C4-2B (cell line): ENCODE measurements around the gene MLLT1.

Source experiments
- ZFX ChIP-seq: fragments of 450-650 bp; IDR thresholded peaks from 2 replicates; pipeline ENCODE4 v1.6.1; 2017
- TF ChIP-seq, protein P1 (sequence below): fragments of 450-650 bp; conservative IDR thresholded peaks from 2 replicates; pipeline ENCODE4 v1.5.1; 2017; ENCODE audit warnings: mild to moderate bottlenecking

DNA sequence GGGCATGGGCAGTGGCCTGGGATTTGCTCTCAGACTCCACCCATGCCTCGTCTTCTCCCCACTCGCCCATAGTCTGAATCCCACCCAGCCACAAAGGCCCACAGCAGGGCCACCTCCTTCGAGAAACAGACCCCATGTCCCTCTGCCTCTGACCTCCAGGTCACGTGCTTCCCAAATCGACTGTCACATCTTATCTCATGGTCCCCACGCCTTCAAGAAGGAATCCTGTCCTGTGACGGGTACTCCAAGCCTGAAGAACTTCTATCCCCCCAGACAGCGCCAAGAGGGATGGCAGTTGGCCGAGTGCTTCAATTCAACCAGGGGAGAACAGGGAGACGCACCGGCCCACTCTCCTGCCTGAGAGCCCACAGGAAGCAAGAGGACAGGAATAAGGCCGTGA, 16.5 kb downstream of the MLLT1 start:
- TF ChIP-seq, protein P1, sequence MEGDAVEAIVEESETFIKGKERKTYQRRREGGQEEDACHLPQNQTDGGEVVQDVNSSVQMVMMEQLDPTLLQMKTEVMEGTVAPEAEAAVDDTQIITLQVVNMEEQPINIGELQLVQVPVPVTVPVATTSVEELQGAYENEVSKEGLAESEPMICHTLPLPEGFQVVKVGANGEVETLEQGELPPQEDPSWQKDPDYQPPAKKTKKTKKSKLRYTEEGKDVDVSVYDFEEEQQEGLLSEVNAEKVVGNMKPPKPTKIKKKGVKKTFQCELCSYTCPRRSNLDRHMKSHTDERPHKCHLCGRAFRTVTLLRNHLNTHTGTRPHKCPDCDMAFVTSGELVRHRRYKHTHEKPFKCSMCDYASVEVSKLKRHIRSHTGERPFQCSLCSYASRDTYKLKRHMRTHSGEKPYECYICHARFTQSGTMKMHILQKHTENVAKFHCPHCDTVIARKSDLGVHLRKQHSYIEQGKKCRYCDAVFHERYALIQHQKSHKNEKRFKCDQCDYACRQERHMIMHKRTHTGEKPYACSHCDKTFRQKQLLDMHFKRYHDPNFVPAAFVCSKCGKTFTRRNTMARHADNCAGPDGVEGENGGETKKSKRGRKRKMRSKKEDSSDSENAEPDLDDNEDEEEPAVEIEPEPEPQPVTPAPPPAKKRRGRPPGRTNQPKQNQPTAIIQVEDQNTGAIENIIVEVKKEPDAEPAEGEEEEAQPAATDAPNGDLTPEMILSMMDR: no peak
- no peak for TF ChIP-seq ZFX
